SK-N-MC (cell line): Measurements from ENCODE around the gene CYCS.

ENCODE experiments used
- EZH2 ChIP-seq: fragments of 200-600 bp; sonication (generic); IDR thresholded peaks from one replicate; pipeline ENCODE4 v1.6.1; 2017; ENCODE audit warnings: antibody characterized with exemption
- FOXP2 ChIP-seq: optimal IDR thresholded peaks from 2 replicates; pipeline ENCODE3; 2011; ENCODE audit warnings: mild to moderate bottlenecking, moderate library complexity; ENCODE audit not compliant: insufficient read depth; ENCODE audit errors: extremely low read length, control extremely low read depth
- POLR2AphosphoS5 ChIP-seq: IDR thresholded peaks from 2 replicates; pipeline ENCODE4 v1.6.1; 2012; ENCODE audit warnings: mild to moderate bottlenecking, low read depth, low read length, borderline replicate concordance

GRCh38 chr7:25073451-25073850, 51.6 kb downstream of the CYCS start:
- TF ChIP-seq EZH2 (no peak), POLR2AphosphoS5 (no peak), FOXP2 (no peak)
